NCI-H226 (cell line): Measurements from ENCODE around the gene TNPO1.
"Not testable (repeated sequence)": the region's sequence is repeated elsewhere in the genome, so short reads cannot be mapped to it uniquely, and the experiment has no call there.

Source experiments
- DNase-seq: peaks from one replicate; pipeline ENCODE4 v3.0.0-alpha.2; 2015

The TNPO1 gene

GRCh38 chr5:72855821-72856220 lies 39.4 kb downstream of the TNPO1 start:
- DNase-seq = no peak

- peak; percentile 80 for DNase-seq
Measured at GRCh38 chr5:72857396-72857795, 40.9 kb downstream of the TNPO1 start.

GRCh38 chr5:72859127-72859526 lies 42.7 kb downstream of the TNPO1 start:
- DNase-seq = no peak

DNA sequence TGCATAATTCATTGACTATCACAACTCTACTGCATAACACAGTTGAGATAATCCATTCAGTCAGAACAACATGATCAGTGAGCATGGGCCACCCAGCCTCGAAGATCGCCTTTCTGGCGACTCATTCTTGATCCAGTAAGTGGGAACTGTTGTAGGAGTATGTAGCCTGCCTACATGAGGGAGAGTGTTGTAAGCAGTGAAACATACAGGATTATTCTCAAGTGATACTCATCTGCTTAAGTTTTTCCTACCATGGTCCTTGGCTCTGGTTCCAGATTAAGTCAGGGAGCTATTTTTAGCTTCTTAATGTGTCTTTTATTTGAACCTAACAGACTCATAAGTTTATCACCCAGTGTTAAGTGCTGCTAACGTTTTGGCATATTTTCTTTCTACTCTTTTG lies 44.0 kb downstream of the TNPO1 start:
- no peak for DNase-seq

GRCh38 chr5:72871366-72872024 lies 55.0 kb downstream of the TNPO1 start:
- DNase-seq = no peak

GRCh38 chr5:72878854-72879253 lies 62.4 kb downstream of the TNPO1 start:
- no peak for DNase-seq

GRCh38 chr5:72882989-72883388 lies 66.5 kb downstream of the TNPO1 start:
- no peak for DNase-seq

GRCh38 chr5:72883850-72884249 lies 67.4 kb downstream of the TNPO1 start:
- no peak for DNase-seq

DNA sequence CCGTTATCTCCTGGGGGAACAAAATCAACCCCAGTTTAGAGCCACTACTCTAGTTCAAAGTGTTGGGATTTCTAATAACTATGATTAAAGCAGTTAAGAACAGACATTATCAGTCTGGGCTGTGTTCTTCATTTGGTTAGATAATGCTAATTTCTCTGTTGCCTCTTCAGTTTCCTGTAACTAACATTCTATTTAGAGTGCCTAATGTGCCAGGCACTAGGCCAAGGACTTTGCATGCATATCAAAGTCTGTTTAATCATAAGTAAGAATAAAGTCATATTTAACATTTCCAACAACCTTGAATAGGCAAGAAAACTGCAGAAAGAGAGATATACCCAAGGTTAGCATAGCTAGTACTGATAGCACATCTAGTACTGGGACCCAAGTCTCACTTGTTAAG lies 68.4 kb downstream of the TNPO1 start:
- DNase-seq = no peak

GRCh38 chr5:72885824-72886223 lies 69.4 kb downstream of the TNPO1 start:
- DNase-seq = no peak

DNA sequence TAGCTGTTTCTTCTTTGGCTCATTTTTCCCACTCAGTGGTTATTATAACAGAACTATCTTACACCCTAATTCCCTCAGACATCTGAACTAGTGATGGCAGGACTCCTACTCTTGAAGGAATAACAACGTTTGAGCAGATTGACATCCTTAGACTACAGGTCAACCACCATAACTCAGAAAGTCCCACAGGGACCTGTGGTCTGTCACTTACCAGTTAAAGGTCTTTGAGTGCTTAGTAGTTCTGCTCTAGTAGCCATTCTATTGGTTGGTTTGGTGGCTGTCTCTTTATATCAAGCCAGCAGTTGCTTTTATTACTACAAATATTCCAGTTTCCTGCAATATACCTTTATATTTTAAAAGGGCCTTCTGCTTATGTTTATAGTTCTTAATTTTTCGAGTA lies 72.1 kb downstream of the TNPO1 start:
- DNase-seq = no peak

GRCh38 chr5:72889324-72889723 lies 72.9 kb downstream of the TNPO1 start:
- DNase-seq = no peak

DNA sequence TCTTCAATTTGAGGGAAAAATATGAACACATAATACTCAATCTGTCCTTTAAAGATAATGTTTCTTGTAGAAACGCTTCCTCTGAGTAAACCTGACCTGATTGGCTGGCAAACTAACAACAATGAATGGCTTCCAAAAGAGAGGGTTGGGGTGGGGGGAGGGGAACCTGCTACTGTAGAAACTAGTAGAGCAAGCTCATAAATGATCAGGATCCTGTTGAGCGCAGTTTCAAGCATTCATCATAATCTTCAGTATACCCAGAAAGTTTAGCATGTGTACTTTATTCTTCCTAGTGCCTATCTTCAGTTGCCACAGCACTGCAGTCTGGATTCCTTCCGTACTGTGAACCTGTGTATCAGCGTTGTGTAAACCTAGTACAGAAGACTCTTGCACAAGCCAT lies 76.4 kb downstream of the TNPO1 start:
- no peak for DNase-seq

DNA sequence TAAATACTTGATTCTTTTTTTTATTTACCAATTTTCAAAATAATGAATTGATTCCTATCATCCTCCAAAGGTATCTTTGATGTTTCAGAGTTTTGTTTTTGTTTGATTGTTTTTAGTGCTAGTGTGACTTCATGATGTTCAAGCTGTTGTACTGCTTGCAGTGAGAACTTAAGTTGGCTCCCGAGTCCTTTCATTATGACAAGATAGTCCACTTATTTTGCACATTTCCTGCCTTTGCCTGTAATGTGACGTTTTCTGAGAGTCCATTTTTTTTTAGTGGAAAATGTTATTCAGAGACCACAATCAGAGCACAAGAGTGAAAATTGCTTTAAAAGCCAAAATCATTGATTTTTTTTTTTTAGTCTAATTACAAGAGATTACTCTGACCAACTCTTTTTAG lies 79.3 kb downstream of the TNPO1 start:
- no peak for DNase-seq

- no peak for DNase-seq
Measured at GRCh38 chr5:72906806-72907205, 90.3 kb downstream of the TNPO1 start.

GRCh38 chr5:72908664-72909063 lies 92.2 kb downstream of the TNPO1 start:
- no peak for DNase-seq

- no peak for DNase-seq
Measured at GRCh38 chr5:72917371-72917776, 100.9 kb downstream of the TNPO1 start.

- DNase-seq = peak; percentile 27
Measured at GRCh38 chr5:72920690-72921502, 104.4 kb downstream of the TNPO1 start.

DNA sequence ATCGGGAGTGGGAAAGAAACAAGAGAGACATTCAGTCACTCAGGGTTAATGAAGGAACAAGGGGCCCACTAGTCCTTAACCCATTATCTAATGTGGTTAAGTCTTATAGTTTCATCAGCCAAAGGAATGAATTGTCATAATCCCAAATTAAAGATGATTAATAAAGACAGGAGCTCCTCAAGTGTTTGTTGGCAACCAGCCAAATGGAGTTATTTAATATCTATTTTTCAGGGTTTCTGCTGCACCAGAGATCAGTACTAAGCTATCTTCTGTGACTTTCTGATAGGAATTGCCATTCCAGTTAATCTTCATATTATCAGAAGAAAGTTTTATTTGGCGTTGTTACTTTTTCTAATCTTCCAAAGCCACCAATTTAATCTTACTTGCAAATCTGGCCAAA lies 105.4 kb downstream of the TNPO1 start:
- DNase-seq = no peak

DNA sequence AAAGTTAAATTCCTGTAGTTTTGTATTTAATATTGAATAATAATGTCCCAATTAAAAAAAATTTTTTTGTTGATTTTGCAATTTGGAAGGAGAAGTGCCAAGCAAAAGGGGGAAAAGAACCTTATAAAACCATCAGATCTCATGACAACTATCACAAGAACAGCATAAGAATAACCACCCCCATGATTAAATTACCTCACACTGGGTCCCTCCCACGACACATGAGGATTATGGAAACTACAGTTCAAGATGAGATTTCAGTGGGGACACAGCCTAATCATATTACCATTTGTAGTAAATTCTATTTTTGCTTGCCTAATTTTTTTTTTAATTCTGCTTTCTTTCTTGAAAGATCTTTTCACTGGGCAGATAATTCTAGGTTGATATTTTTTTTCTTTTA lies 106.0 kb downstream of the TNPO1 start:
- DNase-seq = no peak

- no peak for DNase-seq
Measured at GRCh38 chr5:72925336-72926010, 109.0 kb downstream of the TNPO1 start.

- not testable (repeated sequence) for DNase-seq
Measured at GRCh38 chr5:72932686-72933085, 116.2 kb downstream of the TNPO1 start.

GRCh38 chr5:72934953-72935725 lies 118.7 kb downstream of the TNPO1 start:
- not testable (repeated sequence) for DNase-seq
